Cortex of kidney (tissue), 1 donor: ENCODE results near the gene LONRF2.

Source experiments
- DNase-seq: peaks from one replicate; lab custom pipeline; 2025; lab: John Stamatoyannopoulos, UW

The LONRF2 gene

GRCh38 chr2:100301881-100302584, 20.3 kb downstream of the LONRF2 start:
- no peak for DNase-seq

- no peak for DNase-seq
These were observed 22.8 kb downstream of the LONRF2 start for GRCh38 chr2:100299548-100299947.

GRCh38 chr2:100297511-100297910, 24.8 kb downstream of the LONRF2 start:
- DNase-seq: no peak

GRCh38 chr2:100294162-100294497, 28.2 kb downstream of the LONRF2 start:
- no peak for DNase-seq

GRCh38 chr2:100293341-100294161, 28.8 kb downstream of the LONRF2 start:
- DNase-seq: no peak

- no peak for DNase-seq
These were observed 30.2 kb downstream of the LONRF2 start for GRCh38 chr2:100292022-100292580.

GRCh38 chr2:100291152-100291970, 30.9 kb downstream of the LONRF2 start:
- no peak for DNase-seq

GRCh38 chr2:100290718-100291151, 31.6 kb downstream of the LONRF2 start:
- no peak for DNase-seq

- DNase-seq: no peak
These were observed 33.3 kb downstream of the LONRF2 start for GRCh38 chr2:100289020-100289419.

GRCh38 chr2:100286318-100286717, 36.0 kb downstream of the LONRF2 start:
- no peak for DNase-seq

- no peak for DNase-seq
These were observed 36.6 kb downstream of the LONRF2 start for GRCh38 chr2:100285691-100286090.

- no peak for DNase-seq
These were observed 37.3 kb downstream of the LONRF2 start for GRCh38 chr2:100285011-100285410.

- DNase-seq: no peak
These were observed 38.4 kb downstream of the LONRF2 start for GRCh38 chr2:100283724-100284501.

GRCh38 chr2:100281521-100282438, 40.5 kb downstream of the LONRF2 start:
- no peak for DNase-seq

GRCh38 chr2:100279586-100280534, 42.4 kb downstream of the LONRF2 start:
- DNase-seq: no peak

GRCh38 chr2:100278986-100279385, 43.3 kb downstream of the LONRF2 start:
- no peak for DNase-seq

- no peak for DNase-seq
These were observed 43.8 kb downstream of the LONRF2 start for GRCh38 chr2:100278501-100278900.

GRCh38 chr2:100277540-100278207, 44.6 kb downstream of the LONRF2 start:
- no peak for DNase-seq

- no peak for DNase-seq
These were observed 45.6 kb downstream of the LONRF2 start for GRCh38 chr2:100276716-100277115.
